H1 (cell line): Measurements from ENCODE around the gene MPDU1. TPM values are rescaled to one million over a fixed set of nuclear protein-coding genes. Genes with fewer than 3 reads are reported as not detected.

ENCODE experiments used
- CTCF ChIA-PET: fragments of 300-600 bp; sonication (Branson Sonifier 250); formaldehyde crosslinking; loops from one replicate; lab custom pipeline; 2021; ENCODE audit not compliant: partially characterized antibody; lab: Charles Lee
- POLR2A ChIA-PET: fragments of 300-600 bp; sonication (Branson Sonifier 250); formaldehyde crosslinking; loops from one replicate; lab custom pipeline; 2021; ENCODE audit warnings: inconsistent platforms; ENCODE audit not compliant: partially characterized antibody; lab: Charles Lee
- DNase-seq, 2 experiments: peaks; one replicate each; pipeline versions ENCODE4 v3.0.0 to v3.0.0-alpha.2; 2010 to 2022; ENCODE audit warnings: low spot score in 2 of 2, low read depth in 1 of 2, mixed read lengths in 1 of 2
- FAIRE-seq: peaks from 2 replicates; lab custom pipeline; 2011; peaks lifted over from hg19 to GRCh38; lab: Jason Lieb, UNC
- H2AFZ ChIP-seq: 2 replicates; pipeline ENCODE4 v1.8.1; 2012; ENCODE audit warnings: low read length, inconsistent platforms
- H2AK5ac ChIP-seq: 2 replicates; pipeline ENCODE4 v1.6.1; 2013; ENCODE audit warnings: low read depth, low read length
- H2BK120ac ChIP-seq: replicated peaks from 2 replicates; pipeline ENCODE3; 2013; ENCODE audit warnings: low read depth, low read length, inconsistent platforms
- H2BK12ac ChIP-seq: 2 replicates; pipeline ENCODE4 v1.6.1; 2013; ENCODE audit warnings: low read depth, low read length
- H2BK15ac ChIP-seq: 2 replicates; pipeline ENCODE4 v1.6.1; 2013; ENCODE audit warnings: low read length
- H2BK20ac ChIP-seq: 2 replicates; pipeline ENCODE4 v1.6.1; 2013; ENCODE audit warnings: low read length
- H2BK5ac ChIP-seq: 2 replicates; pipeline ENCODE4 v1.6.1; 2013; ENCODE audit warnings: low read depth, low read length
- H3K14ac ChIP-seq: 2 replicates; pipeline ENCODE4 v1.6.1; 2013; ENCODE audit warnings: inconsistent platforms; ENCODE audit not compliant: insufficient read length
- H3K18ac ChIP-seq: 2 replicates; pipeline ENCODE4 v1.6.1; 2013; ENCODE audit warnings: low read length; ENCODE audit errors: extremely low read depth
- H3K23ac ChIP-seq: 2 replicates; pipeline ENCODE4 v1.6.1; 2013; ENCODE audit warnings: inconsistent platforms; ENCODE audit not compliant: insufficient read length
- H3K23me2 ChIP-seq: 2 replicates; pipeline ENCODE4 v1.6.1; 2013; ENCODE audit warnings: low read depth, low read length
- H3K27ac ChIP-seq: 2 replicates; pipeline ENCODE4 v1.6.1; 2011; ENCODE audit warnings: low read depth, low read length, inconsistent platforms
- H3K27me3 ChIP-seq, 4 experiments: replicated peaks in 1 of 4; 1 replicate in 1 of 4; 2 replicates in 3 of 4; pipeline versions ENCODE4 v1.6.1 to v1.8.1; 2011 to 2013; ENCODE audit warnings: low read length in 3 of 4, mild to moderate bottlenecking in 3 of 4, inconsistent platforms in 2 of 4, mixed read lengths in 2 of 4, moderate library complexity in 1 of 4; ENCODE audit not compliant: control insufficient read depth in 3 of 4, insufficient read depth in 3 of 4; ENCODE audit errors: extremely low read depth in 1 of 4
- H3K36me3 ChIP-seq, 4 experiments: 2 replicates each; pipeline versions ENCODE4 v1.6.1 to v1.8.1; 2011 to 2013; ENCODE audit warnings: mild to moderate bottlenecking in 4 of 4, low read length in 3 of 4, moderate library complexity in 2 of 4, control low read depth in 1 of 4, inconsistent platforms in 1 of 4; ENCODE audit not compliant: insufficient read depth in 4 of 4, control insufficient read depth in 2 of 4
- H3K4ac ChIP-seq: replicated peaks from 2 replicates; pipeline ENCODE3; 2013; ENCODE audit warnings: low read length, low read depth, mixed read lengths, inconsistent platforms; ENCODE audit not compliant: insufficient read length
- H3K4me1 ChIP-seq, 4 experiments: replicated peaks in 1 of 4; 1 replicate in 1 of 4; 2 replicates in 3 of 4; pipeline versions ENCODE4 v1.6.1 to v1.8.1; 2011 to 2013; ENCODE audit warnings: low read length in 3 of 4, inconsistent platforms in 2 of 4, mixed read lengths in 1 of 4; ENCODE audit not compliant: insufficient read depth in 4 of 4, control insufficient read depth in 3 of 4
- H3K4me2 ChIP-seq, 2 experiments: 2 replicates each; pipeline versions ENCODE4 v1.6.1 to v1.8.1; 2011 to 2013; ENCODE audit warnings: low read depth in 2 of 2, low read length in 2 of 2, control low read depth in 1 of 2, inconsistent platforms in 1 of 2, mild to moderate bottlenecking in 1 of 2; ENCODE audit not compliant: insufficient read depth in 1 of 2
- H3K4me3 ChIP-seq, 4 experiments: fragments of 200-600, 300-600 bp in 1 of 4; sonication (generic), shearing (Covaris generic), sonication (Bioruptor Twin) in 1 of 4; 2 replicates each; pipeline versions ENCODE4 v1.5.1 to v1.8.1; 2011 to 2016; ENCODE audit warnings: low read length in 4 of 4, low read depth in 3 of 4, control low read depth in 2 of 4, inconsistent platforms in 2 of 4, mild to moderate bottlenecking in 2 of 4, mixed read lengths in 1 of 4, moderate library complexity in 1 of 4; ENCODE audit not compliant: insufficient read depth in 2 of 4; ENCODE audit errors: extremely low read depth in 1 of 4
- H3K56ac ChIP-seq: replicated peaks from 2 replicates; pipeline ENCODE3; 2013; ENCODE audit warnings: low read depth, mild to moderate bottlenecking, mixed read lengths, low read length, inconsistent platforms; ENCODE audit not compliant: insufficient read length
- H3K79me1 ChIP-seq: 2 replicates; pipeline ENCODE4 v1.6.1; 2013; ENCODE audit warnings: low read depth, low read length, control low read depth
- H3K79me2 ChIP-seq, 2 experiments: 2 replicates each; pipeline versions ENCODE4 v1.6.1 to v1.8.1; 2012 to 2013; ENCODE audit warnings: low read length in 2 of 2, mild to moderate bottlenecking in 2 of 2, inconsistent platforms in 1 of 2; ENCODE audit not compliant: insufficient read depth in 2 of 2, control insufficient read depth in 1 of 2
- H3K9ac ChIP-seq, 4 experiments: replicated peaks in 1 of 4; 1 replicate in 1 of 4; 2 replicates in 3 of 4; pipeline versions ENCODE4 v1.6.1 to v1.8.1; 2011 to 2013; ENCODE audit warnings: low read depth in 3 of 4, low read length in 3 of 4, control low read depth in 2 of 4, mild to moderate bottlenecking in 2 of 4, moderate library complexity in 2 of 4, inconsistent platforms in 1 of 4; ENCODE audit errors: extremely low read depth in 1 of 4
- H3K9me3 ChIP-seq, 2 experiments: 2 replicates each; pipeline versions ENCODE4 v1.6.1 to v1.8.1; 2012 to 2013; ENCODE audit warnings: mild to moderate bottlenecking in 2 of 2, moderate library complexity in 2 of 2, control low read depth in 1 of 2, inconsistent platforms in 1 of 2, low read depth in 1 of 2, low read length in 1 of 2, mixed read lengths in 1 of 2; ENCODE audit not compliant: insufficient read depth in 2 of 2
- H4K20me1 ChIP-seq, 2 experiments: replicated peaks in 1 of 2; 2 replicates each; pipeline versions ENCODE3 to v1.8.1; 2011 to 2013; ENCODE audit warnings: inconsistent platforms in 2 of 2, low read length in 2 of 2, mild to moderate bottlenecking in 1 of 2; ENCODE audit not compliant: insufficient read depth in 2 of 2, control insufficient read depth in 1 of 2
- H4K5ac ChIP-seq: 2 replicates; pipeline ENCODE4 v1.6.1; 2013; ENCODE audit warnings: low read length, low read depth, mixed read lengths, inconsistent platforms; ENCODE audit not compliant: insufficient read length
- H4K8ac ChIP-seq: 2 replicates; pipeline ENCODE4 v1.8.0; 2013; ENCODE audit warnings: mild to moderate bottlenecking, moderate library complexity, low read length, inconsistent platforms; ENCODE audit not compliant: insufficient read depth; ENCODE audit errors: extremely low read depth
- H4K91ac ChIP-seq: replicated peaks from 2 replicates; pipeline ENCODE3; 2013; ENCODE audit warnings: low read length, mixed read lengths, inconsistent platforms; ENCODE audit not compliant: insufficient read length
- ASH2L ChIP-seq: fragments of 200-600, 300-600 bp; sonication (generic); IDR thresholded peaks from one replicate; pipeline ENCODE4 v1.7.1; 2017; ENCODE audit warnings: low read length
- BACH1 ChIP-seq: IDR thresholded peaks from 2 replicates; pipeline ENCODE4 v1.6.1; 2012; ENCODE audit warnings: low read length, improper control_type of control experiment
- CTCF ChIP-seq, 3 experiments: IDR thresholded peaks; 1 replicate in 2 of 3; 2 replicates in 1 of 3; pipeline versions ENCODE4 v1.5.1 to v1.6.1; 2011; ENCODE audit warnings: low read length in 3 of 3, mild to moderate bottlenecking in 3 of 3, inconsistent platforms in 2 of 3, low read depth in 1 of 3, moderate library complexity in 1 of 3; ENCODE audit not compliant: insufficient read depth in 1 of 3; ENCODE audit errors: control extremely low read depth in 1 of 3
- JUND ChIP-seq: IDR thresholded peaks from 2 replicates; pipeline ENCODE4 v1.6.1; 2011; ENCODE audit warnings: mild to moderate bottlenecking, improper control_type of control experiment, low read length
- POLR2AphosphoS5 ChIP-seq: IDR thresholded peaks from 2 replicates; pipeline ENCODE4 v1.6.1; 2011; ENCODE audit warnings: low read depth, low read length
- RFX5 ChIP-seq: IDR thresholded peaks from 2 replicates; pipeline ENCODE4 v1.6.1; 2011; ENCODE audit warnings: low read depth, low read length, improper control_type of control experiment, borderline replicate concordance
- WGBS, 2 experiments: shearing (Covaris generic) in 1 of 2; methylation state at CpG; one replicate each; pipeline versions ENCODE4 v1.1.6 to v1.1.7; 2013 to 2015; ENCODE audit warnings: low lambda C conversion rate in 2 of 2, mixed read lengths in 2 of 2, inconsistent platforms in 1 of 2, low coverage in 1 of 2, missing lambda C conversion rate in 1 of 2; ENCODE audit not compliant: insufficient replicate concordance in 2 of 2, insufficient coverage in 1 of 2, insufficient read length in 1 of 2; ENCODE audit errors: extremely low coverage in 1 of 2, missing lambda C conversion rate in 1 of 2; 5-methylcytosine and 5-hydroxymethylcytosine counted together
- polyA plus RNA-seq, 7 experiments: library from polyadenylated mRNA; depleted of rRNA in 3 of 7; stranded (reverse) in 5 of 7; unstranded in 2 of 7; fragments of >200 nt in 5 of 7; fragments of 200-250 nt in 2 of 7; gene quantifications; 1 replicate in 5 of 7; 2 replicates in 1 of 7; 4 replicates in 1 of 7; pipeline versions ENCODE4 v1.2.1 to v1.2.3, GENCODE V29; 2011 to 2013; ENCODE audit warnings: missing spikeins in 2 of 7, mixed read lengths in 2 of 7
- total RNA-seq: library from RNA; stranded (reverse); fragmentation: NEBNext Ultra II Directional; extraction: Animal tissue kit (Norgen Biotek cat#: 25700); gene quantifications from 2 replicates; pipeline ENCODE4 v1.2.1, GENCODE V29; 2021

The MPDU1 gene
- total and polyA plus RNA-seq, 2 of the 8 experiments (the other 6 are each of a cell fraction or from before 2014, with no cell fraction given): 63.2 to 142 TPM

- Histone ChIP-seq H2BK5ac (no peak overlapping the region), H3K36me3 (peaks cover 0 to 13% (median 0%) of the 10 kb centered on the region in 4 experiments; a peak in 3 of 8 replicates), H3K23me2 (peaks cover 6% of the 10 kb centered on the region), H2BK15ac (no peak overlapping the region), H3K27ac (no peak overlapping the region), H2BK120ac (no peak overlapping the region), H3K4me3 (no peak overlapping the region), H3K4me1 (peaks cover 0 to 5% (median 1%) of the 10 kb centered on the region in 4 experiments; a peak in 4 of 7 replicates), H2BK20ac (no peak overlapping the region), H3K18ac (no peak overlapping the region), H2AFZ (no peak overlapping the region), H3K14ac (no peak overlapping the region), H2BK12ac (no peak overlapping the region), H3K4ac (no peak overlapping the region), H3K79me1 (peaks cover 20% of the 10 kb centered on the region), H4K20me1 (peaks cover 0 to 11% of the 10 kb centered on the region in 2 experiments), H3K9me3 (no peaks in the 10 kb centered on the region), H3K79me2 (peaks cover 4 to 47% of the 10 kb centered on the region in 2 experiments; a peak in 3 of 4 replicates), H4K8ac (no peak overlapping the region), H3K23ac (no peak overlapping the region), H4K91ac (no peak overlapping the region), H3K9ac (no peak overlapping the region), H3K27me3 (no peaks in the 10 kb centered on the region), H2AK5ac (no peak overlapping the region), H3K4me2 (no peak overlapping the region; a peak in 1 of 4 replicates), H3K56ac (no peak overlapping the region), H4K5ac (no peak overlapping the region)
- 88% methylated on average over 1 of the region's 1 CpG; no CpG with 5 or more reads in 1 of the 2 experiments for WGBS, 2 experiments
- no peak for FAIRE-seq
- ChIA-PET CTCF (interaction anchor here (0.8 to 13.4 kb wide), 7 partner anchors 11 to 75 kb away, joined by 3 to 92 read pairs (median 4); partner anchors contain the start of genes SHBG, TP53 and WRAP53), POLR2A (interaction anchor here (1.5 to 79.4 kb wide), 3 partner anchors 19 to 54 kb away, joined by 5 to 2272 read pairs (median 8); partner anchors contain the start of genes ATP1B2, CD68, TP53 and WRAP53)
- TF ChIP-seq BACH1 (no peak), POLR2AphosphoS5 (no peak), ASH2L (no peak), RFX5 (no peak), CTCF (IDR thresholded peaks at IDR 0.05; ENCODE audit: control extremely low read depth in 1 of 3, insufficient read depth in 1 of 3, low read depth in 1 of 3, low read length in 3 of 3) (no peak), JUND (no peak)
- no peak for DNase-seq
These were observed 28.6 kb downstream of the MPDU1 start for GRCh38 chr17:7612294-7612640.
